ENCODE measurements around the gene LOXHD1. TPM values are rescaled to one million over a fixed set of nuclear protein-coding genes. Genes with fewer than 3 reads are reported as not detected.

LOXHD1 gene
- total RNA-seq, 3 donors from 2014 or later (not counting 1 experiment from before 2014, with no cell fraction given), result 0.11 to 0.48 (median 0.14) TPM

GRCh38 chr18:46570134-46570533 lies 86.9 kb downstream of the LOXHD1 start:
- Histone ChIP-seq H3K27ac (ENCODE audit: low read length) (no peak overlapping the region), H3K36me3 (ENCODE audit: control insufficient read depth, insufficient read depth, low read length) (no peaks in the 10 kb centered on the region), H3K4me1 (ENCODE audit: control insufficient read depth, insufficient read depth, low read length) (no peaks in the 10 kb centered on the region), H3K9me3 (ENCODE audit: control insufficient read depth, insufficient read depth, low read length) (no peaks in the 10 kb centered on the region), H3K27me3 (ENCODE audit: control insufficient read depth, insufficient read depth, low read length) (no peaks in the 10 kb centered on the region), H3K4me3 (ENCODE audit: low read length) (no peak overlapping the region)
- DNase-seq (no peak), ATAC-seq (no peak)
- Mint-ChIP-seq H3K4me3 (no peak overlapping the region), H3K27ac (no peak overlapping the region), H3K36me3 (no peaks in the 10 kb centered on the region), H3K27me3 (ENCODE audit: low read depth in 2 of 2) (peaks cover 5 to 36% of the 10 kb centered on the region in 2 donors), H3K4me1 (no peaks in the 10 kb centered on the region), H3K9me3 (no peaks in the 10 kb centered on the region)
- intact Hi-C loops (cut with micrococcal nuclease), result no loop called here
- no peak for TF ChIP-seq CTCF (IDR thresholded peaks at IDR 0.05)
- WGBS (ENCODE audit: insufficient coverage), result 83% methylated on average over 5 of the region's 5 CpGs

GRCh38 chr18:46569211-46569610 lies 87.8 kb downstream of the LOXHD1 start:
- no peaks in the 10 kb centered on the region for H3K36me3 Mint-ChIP-seq
- no peaks in the 10 kb centered on the region for H3K4me1 Mint-ChIP-seq
- ATAC-seq, result no peak
- peaks cover 5 to 37% of the 10 kb centered on the region in 2 donors for H3K27me3 Mint-ChIP-seq (ENCODE audit: low read depth in 2 of 2)
- no peak overlapping the region for H3K4me3 Mint-ChIP-seq
- Histone ChIP-seq H3K27ac (ENCODE audit: low read length) (no peak overlapping the region), H3K36me3 (ENCODE audit: control insufficient read depth, insufficient read depth, low read length) (no peaks in the 10 kb centered on the region), H3K4me3 (ENCODE audit: low read length) (no peak overlapping the region), H3K27me3 (ENCODE audit: control insufficient read depth, insufficient read depth, low read length) (no peaks in the 10 kb centered on the region), H3K9me3 (ENCODE audit: control insufficient read depth, insufficient read depth, low read length) (no peaks in the 10 kb centered on the region), H3K4me1 (ENCODE audit: control insufficient read depth, insufficient read depth, low read length) (no peaks in the 10 kb centered on the region)
- DNase-seq, result no peak
- WGBS (ENCODE audit: insufficient coverage), result 85% methylated on average over 7 of the region's 7 CpGs
- TF ChIP-seq CTCF (IDR thresholded peaks at IDR 0.05), result no peak
- no peak overlapping the region for H3K27ac Mint-ChIP-seq
- no peaks in the 10 kb centered on the region for H3K9me3 Mint-ChIP-seq
- intact Hi-C loops (cut with micrococcal nuclease), result no loop called here

GRCh38 chr18:46567196-46567595 lies 89.8 kb downstream of the LOXHD1 start:
- no peaks in the 10 kb centered on the region for H3K36me3 ChIP-seq (ENCODE audit: control insufficient read depth, insufficient read depth, low read length)
- no peak overlapping the region for H3K4me3 ChIP-seq (ENCODE audit: low read length)
- no peaks in the 10 kb centered on the region for H3K4me1 Mint-ChIP-seq
- no peak overlapping the region for H3K4me3 Mint-ChIP-seq
- TF ChIP-seq CTCF (IDR thresholded peaks at IDR 0.05), result no peak
- no peaks in the 10 kb centered on the region for H3K9me3 Mint-ChIP-seq
- no peak for ATAC-seq
- no peak overlapping the region for H3K27ac Mint-ChIP-seq
- no peaks in the 10 kb centered on the region for H3K36me3 Mint-ChIP-seq
- peaks cover 5 to 37% of the 10 kb centered on the region in 2 donors for H3K27me3 Mint-ChIP-seq (ENCODE audit: low read depth in 2 of 2)
- H3K27ac ChIP-seq (ENCODE audit: low read length), result no peak overlapping the region
- no peaks in the 10 kb centered on the region for H3K27me3 ChIP-seq (ENCODE audit: control insufficient read depth, insufficient read depth, low read length)
- WGBS (ENCODE audit: insufficient coverage), result 74% methylated on average over 2 of the region's 2 CpGs
- H3K9me3 ChIP-seq (ENCODE audit: control insufficient read depth, insufficient read depth, low read length), result no peaks in the 10 kb centered on the region
- no peaks in the 10 kb centered on the region for H3K4me1 ChIP-seq (ENCODE audit: control insufficient read depth, insufficient read depth, low read length)
- intact Hi-C loops (cut with micrococcal nuclease), result no loop called here
- no peak for DNase-seq

- no peak for ATAC-seq
- no peak overlapping the region for H3K27ac Mint-ChIP-seq
- H3K27me3 Mint-ChIP-seq (ENCODE audit: low read depth in 2 of 2), result peaks cover 8 to 42% of the 10 kb centered on the region in 2 donors
- no peak for TF ChIP-seq CTCF (IDR thresholded peaks at IDR 0.05)
- H3K4me1 Mint-ChIP-seq, result no peaks in the 10 kb centered on the region
- intact Hi-C loops (cut with micrococcal nuclease), result no loop called here
- Histone ChIP-seq H3K27me3 (ENCODE audit: control insufficient read depth, insufficient read depth, low read length) (no peaks in the 10 kb centered on the region), H3K9me3 (ENCODE audit: control insufficient read depth, insufficient read depth, low read length) (no peaks in the 10 kb centered on the region), H3K27ac (ENCODE audit: low read length) (no peak overlapping the region), H3K36me3 (ENCODE audit: control insufficient read depth, insufficient read depth, low read length) (no peaks in the 10 kb centered on the region), H3K4me3 (ENCODE audit: low read length) (no peak overlapping the region), H3K4me1 (ENCODE audit: control insufficient read depth, insufficient read depth, low read length) (no peaks in the 10 kb centered on the region)
- no peak for DNase-seq
- H3K9me3 Mint-ChIP-seq, result no peaks in the 10 kb centered on the region
- 89% methylated on average over 10 of the region's 10 CpGs for WGBS (ENCODE audit: insufficient coverage)
- no peaks in the 10 kb centered on the region for H3K36me3 Mint-ChIP-seq
- no peak overlapping the region for H3K4me3 Mint-ChIP-seq
These were observed 90.9 kb downstream of the LOXHD1 start for GRCh38 chr18:46566111-46566510.
